Hypothalamus (tissue), 51 donors: Measurements from ENCODE around the gene MGLL.

Experiments
- DNase-seq, 51 donors: peaks; one replicate each; lab custom pipeline; 2025; lab: John Stamatoyannopoulos, UW

MGLL gene

DNA sequence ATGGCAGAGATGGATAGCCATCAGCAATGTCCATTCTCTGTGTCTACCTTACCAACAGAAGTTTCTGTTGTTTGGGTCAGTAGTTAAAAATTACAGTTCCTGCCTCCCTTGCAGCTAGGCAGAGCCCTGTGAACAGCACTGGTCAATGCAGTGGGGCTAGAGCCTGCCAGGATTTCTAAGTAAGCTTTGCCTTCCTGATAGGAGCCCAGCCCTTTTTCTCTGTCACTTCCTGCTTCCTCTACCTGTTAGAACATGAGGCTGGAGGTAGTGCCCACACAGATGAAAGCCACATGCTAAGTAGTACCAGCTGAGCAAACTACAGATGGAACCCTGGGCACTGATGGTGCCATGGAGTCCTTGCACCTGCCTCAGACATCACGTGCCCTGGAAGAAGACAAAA lies 45.0 kb downstream of the MGLL start:
- DNase-seq = no peak

DNA sequence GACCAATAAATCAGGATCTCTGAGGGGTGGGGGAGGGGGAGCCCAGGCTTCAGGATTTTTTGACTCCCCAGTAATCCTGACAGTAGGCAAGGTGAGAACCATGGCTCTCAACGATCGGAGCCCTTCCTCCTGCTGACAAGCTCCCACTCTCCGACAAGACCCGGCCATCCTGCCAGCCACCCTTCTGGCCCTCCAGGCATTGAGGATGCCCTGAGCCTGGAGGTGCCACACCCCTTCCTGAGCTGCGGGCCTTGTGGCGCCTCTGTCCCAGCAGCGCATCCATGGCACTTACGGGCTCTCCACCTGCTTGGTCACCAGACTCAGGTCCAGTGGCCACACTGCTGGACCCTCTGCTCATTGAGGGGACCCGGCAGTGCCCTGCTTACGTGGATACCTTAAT lies 46.0 kb downstream of the MGLL start:
- no peak for DNase-seq

DNA sequence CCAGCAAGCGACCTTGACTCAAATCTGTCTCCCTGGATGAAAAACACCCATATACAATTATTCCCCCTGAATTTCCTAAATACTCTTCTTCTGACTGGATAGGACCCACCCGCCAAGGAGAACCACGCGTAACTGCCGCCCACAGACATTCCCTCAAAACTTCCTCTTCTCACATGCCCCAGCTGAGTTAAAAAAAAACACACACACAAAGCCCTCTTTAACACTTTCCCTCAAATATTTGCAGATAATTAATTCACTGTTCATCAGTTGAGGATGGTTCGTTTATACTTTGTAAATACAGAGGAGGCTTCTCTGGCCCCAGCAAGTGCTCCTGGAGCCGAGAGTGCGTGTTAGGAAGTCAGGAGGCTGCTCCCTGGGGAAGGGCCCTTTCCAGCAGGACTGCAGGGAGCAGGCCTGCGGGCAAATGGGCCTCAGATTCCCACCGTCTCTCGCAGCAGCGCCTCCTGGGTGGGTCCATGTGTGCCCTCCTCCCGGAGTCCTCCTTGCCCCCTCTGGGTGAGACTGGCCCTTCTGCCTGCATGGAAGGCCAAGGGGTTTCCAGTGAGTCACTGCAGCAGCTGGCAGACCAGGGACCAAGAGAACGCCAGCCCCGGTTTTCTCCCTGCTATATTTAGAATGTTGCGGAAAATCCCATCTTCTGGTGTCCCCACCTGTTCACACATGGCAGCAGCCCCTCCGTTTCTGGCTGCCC lies 46.8 kb downstream of the MGLL start:
- DNase-seq = peak in 5 of 51 donors; percentile 14 to 49 (median 28)

DNA sequence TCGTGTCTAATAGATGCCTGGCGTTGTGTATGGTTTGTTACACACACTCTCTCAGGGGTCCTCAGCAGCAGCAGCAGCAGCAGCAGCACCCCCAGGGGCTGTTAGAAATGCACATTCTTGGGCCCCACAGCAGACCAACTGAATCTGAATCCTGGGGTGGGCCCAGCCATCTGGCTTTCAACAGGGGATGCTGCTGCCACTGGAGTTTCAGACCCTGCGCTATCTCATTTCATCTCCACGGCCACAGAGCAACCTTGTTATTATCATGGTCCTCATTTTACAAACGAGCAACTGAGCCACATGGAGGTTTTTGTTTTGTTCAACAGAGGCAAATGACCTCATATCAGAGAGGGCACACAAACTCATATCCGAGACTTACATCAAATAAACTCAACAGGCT lies 47.7 kb downstream of the MGLL start:
- DNase-seq = no peak

DNA sequence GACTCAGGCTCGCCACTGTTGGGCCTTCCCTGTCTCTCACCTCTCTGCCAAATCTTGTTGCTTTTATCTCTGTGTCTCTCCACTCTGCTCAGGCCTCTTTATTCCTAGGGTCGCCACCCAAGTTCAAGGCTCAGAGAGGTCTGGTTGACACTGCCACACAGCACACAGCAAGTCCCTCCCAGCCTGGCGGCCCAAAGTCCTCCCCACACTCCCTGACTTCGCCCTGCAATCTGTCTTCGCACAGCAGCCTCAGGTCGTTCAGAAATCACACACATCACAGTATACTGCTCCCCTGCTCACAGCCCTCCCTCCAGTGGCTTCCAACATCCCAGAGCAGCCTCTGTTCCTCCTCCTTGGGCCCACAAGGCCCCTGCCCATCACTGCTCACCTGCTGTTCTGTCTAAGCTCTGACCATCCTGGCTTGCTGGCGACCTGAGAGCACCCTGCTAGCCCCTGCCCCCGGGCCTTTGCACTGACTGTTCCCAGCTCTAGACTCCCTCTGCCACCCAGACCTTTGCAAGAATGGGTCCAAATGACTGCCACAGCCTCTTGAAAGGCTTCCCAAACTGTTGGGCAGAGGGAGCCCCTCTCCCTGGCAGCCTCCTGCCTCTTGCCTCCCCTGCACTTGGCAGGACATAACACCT lies 48.4 kb downstream of the MGLL start:
- no peak for DNase-seq

DNA sequence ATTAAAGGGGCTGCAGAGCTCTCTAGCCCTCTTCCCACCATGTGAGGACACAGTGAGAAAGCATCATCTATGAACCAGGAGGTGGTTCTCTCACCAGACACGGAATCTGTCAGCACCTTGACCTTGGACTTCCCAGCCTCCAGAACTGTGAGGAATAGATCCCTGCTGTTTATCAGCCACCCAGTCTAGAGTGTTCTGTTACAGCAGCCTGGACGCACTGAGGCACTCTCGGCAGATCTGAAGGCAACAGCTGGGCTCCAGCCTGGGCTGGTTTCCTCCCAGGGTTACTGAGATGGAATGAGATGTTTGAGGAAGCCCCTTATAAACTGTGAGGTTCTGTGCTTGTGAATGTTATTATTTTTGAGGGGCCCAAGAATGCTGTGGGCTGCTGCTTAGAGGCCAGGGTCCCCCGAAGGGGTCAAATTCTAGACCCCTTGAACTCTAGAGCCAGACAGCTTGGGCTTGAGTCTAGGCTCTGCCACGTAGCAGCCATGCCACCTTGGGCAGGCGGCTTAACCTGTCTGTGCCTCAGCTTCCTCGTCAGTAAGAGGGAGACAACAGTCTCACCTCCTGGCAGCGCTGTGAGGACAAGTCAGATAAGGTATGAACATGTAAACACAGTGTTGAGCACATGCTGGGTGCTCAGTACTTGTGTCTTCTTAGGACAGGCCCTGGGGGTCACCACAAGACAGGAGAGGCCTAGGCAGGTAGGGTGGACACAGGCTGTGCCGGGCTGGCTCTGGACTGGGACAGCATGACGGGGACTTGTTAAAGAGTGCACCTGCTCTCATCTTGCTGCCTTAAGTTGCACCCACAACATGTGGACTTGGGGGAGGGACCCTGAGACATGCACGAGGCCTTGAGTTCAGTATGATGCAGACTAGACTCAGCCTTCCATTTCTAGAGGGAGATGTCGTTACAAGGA lies 49.2 kb downstream of the MGLL start:
- DNase-seq = no peak

DNA sequence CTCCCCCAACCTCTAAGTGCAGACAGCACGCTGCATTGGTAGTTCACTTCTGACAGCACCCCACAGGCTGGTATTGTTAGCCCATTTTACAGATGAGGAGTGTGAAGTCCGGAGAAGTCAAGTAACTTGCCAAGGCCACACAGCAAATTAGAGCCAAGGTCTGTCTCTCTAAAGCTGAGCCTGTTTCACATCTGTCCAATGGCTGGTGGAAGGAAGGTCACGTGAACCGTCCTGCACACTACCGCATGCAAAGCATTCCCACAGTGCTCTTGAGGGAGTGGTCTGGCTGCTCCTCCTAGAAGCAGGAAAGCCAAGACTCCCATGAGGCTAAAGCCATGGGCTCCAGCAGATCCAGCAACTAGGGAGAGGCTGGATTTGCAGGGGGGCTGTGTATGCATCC lies 50.0 kb downstream of the MGLL start:
- DNase-seq = no peak

DNA sequence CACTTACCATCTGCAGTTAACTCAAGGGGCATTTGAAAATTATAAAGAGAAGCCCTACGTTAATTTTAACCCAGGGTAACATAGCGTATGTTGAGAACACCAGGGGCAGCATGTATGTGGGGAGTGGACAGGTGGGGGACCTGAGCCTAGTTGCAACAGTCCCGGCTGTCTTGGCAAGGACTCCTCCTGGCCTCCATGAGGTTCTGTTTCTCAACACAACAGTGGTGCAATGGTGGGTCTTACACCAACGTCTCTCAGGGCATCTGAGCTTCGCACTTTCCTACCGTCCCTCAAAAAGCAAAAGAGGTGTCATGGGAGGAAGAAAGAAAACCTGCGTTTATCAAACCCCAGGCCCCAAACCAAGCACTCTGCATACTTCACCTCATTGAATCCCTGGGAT lies 50.6 kb downstream of the MGLL start:
- DNase-seq = no peak

DNA sequence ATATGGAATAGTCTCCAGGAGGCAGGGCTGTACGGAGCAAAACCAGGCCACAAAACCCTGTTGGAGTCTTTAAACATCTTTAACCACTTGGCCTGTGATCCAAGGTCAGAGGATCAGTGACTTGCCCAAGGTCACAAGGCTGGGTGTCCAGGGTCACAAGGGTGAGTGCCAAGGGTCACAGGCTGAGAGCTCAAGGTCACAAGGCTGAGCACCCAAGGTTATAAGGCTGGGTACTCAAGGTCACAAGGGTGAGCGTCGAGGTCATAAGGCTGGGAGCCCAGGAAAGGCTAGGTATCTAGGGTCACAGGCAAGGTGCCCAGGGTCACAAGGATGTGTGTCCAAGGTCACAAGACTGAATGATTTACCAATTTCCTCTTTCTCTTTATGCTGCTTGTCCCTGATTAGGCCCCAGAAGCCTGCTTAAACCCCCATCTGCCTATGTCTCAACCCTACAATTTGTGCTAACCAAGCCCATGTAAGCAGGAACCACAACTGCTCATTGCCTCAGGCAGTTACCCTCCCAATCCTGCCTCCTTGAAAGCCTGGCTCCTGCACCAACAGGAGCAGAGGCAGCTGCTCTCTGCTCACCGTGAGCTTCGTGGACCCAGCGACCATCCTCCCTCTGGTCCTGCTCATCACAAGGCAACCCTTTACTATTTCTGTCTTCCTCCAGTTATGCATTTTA lies 51.5 kb downstream of the MGLL start:
- no peak for DNase-seq

DNA sequence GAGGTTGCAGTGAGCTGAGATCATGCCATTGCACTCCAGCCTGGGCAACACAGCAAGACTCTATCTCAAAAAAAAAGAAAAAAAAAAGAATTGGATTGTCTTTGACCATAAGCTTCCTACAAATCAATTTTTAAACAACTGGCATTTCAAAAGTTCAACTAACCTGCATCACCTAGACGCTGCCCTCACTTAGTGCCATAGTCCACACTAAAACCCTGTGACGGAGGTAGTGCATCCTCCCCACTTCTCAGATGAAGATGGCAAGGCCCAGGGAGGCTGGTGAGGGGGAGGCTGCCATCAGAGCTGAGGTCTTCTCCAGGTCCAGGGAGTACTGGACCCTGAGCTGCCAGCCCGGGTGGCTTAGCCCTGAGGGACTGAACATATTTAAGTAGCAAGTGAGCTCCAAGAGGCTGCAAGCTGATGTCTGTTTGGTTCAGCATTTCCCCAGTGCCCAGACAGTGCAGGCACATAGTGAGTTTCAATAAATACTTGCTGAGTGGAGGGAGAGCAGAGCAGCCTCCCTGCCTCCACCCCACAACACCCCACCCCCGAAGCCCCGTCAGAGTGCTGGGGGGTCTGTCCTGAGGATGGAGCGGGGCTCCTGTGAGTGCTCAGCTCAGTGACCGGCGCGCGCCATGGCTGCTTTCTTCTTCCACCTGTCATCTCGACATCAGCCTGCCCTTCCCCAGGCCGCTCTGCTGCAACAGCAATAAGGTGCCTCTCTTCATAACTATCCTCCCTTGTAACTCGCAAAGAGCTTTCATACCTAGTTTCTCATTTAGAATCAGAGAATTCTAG lies 52.8 kb downstream of the MGLL start:
- no peak for DNase-seq

DNA sequence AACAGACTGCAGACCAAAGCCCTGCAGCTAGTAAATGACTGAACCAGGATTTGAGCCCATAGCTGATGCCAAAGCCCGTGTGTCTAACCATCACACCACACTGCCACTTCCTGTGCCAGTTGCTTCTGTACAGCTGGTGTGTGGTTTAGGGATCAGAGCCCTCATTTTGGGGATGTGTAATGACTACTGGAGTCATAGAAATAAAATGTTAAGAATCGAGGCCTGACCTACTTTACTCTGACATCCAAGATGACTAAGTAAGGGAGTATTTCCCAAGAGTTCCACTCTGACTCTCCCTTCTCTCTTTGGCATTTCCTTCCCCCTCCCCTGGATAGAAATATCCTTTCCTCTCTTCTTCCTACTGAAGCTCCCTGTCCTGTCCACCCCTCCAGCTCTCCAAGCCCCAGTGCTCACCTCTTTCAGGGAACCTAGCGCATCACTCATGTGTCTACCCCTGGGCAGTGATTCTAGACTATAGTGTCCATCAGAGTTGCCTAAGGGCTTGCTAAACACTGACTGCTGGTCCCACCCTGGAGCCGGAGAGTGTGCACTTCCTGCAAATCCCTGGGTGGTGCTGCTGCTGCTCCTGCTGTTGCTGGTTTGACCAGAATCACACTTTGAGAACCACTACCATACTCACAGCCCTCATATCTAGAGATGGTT lies 53.8 kb downstream of the MGLL start:
- no peak for DNase-seq

DNA sequence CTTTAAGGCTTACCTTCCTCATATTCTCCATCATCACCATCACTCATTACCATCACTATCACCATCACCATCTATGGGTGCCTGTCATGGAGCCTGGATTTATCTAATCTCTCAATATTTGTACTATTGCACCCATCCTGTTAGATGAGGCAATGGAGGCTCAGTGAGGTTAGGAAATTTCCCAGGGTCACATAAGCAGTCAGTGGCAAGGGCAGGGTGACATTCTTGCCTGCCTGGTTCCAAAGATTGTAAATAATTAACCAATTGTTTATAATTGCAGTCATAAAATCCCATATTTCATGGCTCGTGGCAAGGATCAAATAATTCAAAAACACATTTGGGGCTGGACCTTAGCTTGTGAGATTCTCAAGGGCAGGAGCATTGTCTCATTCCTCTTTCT lies 55.2 kb downstream of the MGLL start:
- DNase-seq = no peak

DNA sequence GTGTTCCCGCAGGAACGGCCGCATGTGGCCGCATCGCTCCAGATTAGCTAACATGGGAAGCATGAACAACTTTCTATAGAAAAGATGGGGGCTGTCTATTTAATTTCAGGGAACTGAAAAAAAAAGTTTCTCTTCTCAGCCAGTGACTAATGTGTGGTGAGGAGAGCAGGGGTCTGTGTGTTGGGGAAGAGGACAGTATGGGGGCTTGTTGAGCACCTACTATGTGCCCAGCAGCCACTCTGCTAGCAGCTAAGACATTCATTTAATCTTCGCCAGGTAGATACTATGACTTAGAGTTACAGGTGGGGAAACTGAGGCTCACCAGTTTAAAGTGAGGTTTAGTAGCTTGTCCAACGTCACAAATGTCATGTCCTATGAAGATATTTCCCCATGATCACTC lies 56.6 kb downstream of the MGLL start:
- no peak for DNase-seq

DNA sequence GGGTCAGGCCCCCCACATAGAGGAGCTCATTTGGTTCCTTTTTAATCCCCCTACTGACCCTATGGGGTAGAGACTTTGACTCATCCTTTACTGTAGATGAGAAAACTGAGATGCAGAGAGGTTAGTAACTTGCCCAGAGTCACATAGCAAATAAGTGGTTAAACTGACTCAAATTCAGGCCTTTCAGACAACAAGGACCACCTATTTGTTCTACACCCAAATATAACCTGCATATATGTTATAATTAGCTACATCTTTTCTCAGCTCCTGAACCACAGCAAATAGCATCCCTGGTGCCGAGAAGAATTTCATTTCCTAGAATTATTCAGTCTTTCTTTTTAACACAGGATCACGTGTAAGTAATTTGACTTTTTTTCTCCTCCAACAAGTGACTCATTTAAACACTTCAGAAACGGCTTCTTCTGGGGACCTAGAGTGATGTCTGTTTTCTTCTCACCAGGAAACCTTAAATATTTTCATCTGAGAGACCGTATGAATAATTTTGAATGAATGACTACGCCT lies 57.4 kb downstream of the MGLL start:
- no peak for DNase-seq

DNA sequence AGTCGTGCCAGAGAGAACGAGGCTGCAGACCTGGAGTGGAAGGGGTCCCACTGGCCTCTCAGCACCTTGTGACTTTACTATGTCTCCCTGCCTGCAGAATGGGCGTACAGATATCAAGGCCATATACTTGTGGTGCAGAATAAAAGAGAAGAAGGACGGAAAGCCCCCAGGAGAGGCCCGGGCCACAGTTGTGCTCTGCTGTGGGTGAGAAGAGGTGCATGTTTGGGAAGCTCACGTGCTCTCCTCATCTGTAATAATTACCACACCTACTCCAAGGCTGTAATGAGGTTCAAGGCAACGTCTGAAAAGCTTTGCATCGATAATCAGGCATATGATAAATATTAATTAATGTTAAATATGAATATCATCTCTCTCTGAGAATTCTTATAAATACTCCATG lies 58.0 kb downstream of the MGLL start:
- DNase-seq = no peak

DNA sequence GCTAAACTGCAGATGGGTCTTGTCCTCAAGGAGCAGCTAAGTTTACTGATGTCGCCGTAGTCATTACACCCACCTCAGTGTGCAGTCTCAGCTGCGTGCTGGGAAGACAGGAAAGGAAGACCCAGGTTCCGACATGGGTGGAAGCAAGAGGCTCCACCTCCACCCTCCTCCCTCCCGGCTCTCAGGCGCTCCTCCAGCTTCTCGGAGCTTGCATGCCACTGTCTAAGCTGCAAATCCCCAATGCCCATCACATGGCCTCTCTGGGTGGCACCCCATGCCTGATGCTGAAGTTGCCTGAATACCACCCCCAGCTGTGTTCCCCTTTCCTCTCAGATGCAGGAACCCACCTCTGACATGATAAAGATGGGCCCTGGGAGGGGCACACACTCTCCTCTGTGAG lies 58.5 kb downstream of the MGLL start:
- peak in 1 of 51 donors; percentile 18 for DNase-seq

DNA sequence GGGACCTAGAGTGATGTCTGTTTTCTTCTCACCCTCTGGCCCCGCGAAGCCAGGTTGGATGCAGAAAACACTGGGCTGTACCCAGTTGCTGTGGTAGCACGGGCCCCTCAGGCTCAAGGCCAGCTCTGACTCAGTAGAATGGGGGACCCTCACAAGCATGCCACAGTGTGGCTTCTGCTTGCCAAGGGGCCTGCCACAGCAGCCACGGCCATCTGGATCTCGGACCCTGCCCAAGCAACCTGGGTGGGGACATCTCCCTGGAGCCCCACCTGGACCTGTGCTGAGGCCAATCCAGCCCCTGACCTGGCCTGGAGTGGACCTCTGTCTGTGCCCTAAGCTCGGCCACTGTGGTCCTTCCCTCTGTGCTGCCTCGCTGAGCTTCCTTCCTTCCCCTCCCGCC lies 59.0 kb downstream of the MGLL start:
- no peak for DNase-seq

DNA sequence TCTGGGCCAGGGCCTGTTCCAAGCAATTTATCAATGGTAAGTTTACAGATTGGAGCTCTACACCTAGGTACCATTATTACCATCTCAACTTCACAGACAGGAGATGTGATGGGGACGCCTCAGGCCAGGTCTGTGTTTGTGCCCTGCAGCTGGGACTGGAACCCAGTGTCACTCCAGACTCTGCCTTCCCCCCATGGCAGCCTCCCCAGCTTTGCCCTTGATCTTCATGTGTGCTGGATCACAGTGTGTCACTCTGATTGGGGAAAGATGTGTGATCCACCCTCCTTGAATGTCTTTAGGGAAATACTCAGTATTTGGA lies 59.6 kb downstream of the MGLL start:
- DNase-seq = no peak

DNA sequence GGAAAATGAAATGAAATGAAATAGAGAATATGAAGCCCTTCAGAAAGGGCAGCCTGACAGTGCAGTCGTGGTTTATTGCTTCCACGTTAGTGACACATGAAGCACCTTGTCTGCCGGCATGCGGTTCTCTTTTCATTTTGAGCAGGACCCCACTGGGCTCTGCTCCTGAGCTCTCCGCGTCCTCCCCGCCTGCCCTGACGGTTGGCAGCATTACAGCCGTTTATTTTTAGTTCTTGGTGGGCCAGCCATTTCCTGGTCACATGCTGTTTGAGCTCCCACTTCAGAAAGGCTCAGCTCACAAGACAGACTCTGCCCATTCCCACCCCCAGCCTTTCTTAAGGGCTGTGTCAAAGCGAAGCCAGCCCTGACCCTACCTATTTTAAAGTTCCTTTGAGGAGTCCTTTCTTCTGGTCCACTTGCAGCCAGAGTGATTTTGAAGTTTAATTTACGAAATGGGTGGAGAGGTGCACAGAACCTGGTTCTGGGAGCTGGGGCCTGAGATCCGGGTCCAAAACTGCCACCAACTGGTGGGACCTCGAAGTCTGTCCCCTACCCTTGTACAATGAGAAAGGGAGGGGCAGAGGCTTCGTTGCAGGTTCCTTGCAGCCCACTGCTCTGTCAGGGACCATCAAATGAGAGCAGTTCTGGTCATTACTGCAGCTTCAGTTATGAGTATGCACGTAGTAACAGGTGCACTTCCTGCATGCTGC lies 60.1 kb downstream of the MGLL start:
- peak in 31 of 51 donors; percentile 9 to 66 (median 36) for DNase-seq
